Uterus (tissue), 2 donors: ENCODE measurements around the gene RNF126.

ENCODE experiments used
- POLR2A ChIP-seq, 2 donors: fragments of 450-650 bp; IDR thresholded peaks; one replicate each; pipeline ENCODE4 v1.6.1; 2016; ENCODE audit warnings: antibody characterized with exemption in 2 of 2, mild to moderate bottlenecking in 1 of 2, moderate library complexity in 1 of 2
- TF ChIP-seq, protein P1 (sequence below), 4 experiments: fragments of 200-600 bp in 2 of 4; fragments of 450-650 bp in 2 of 4; sonication (generic) in 2 of 4; IDR thresholded peaks; one replicate each; pipeline ENCODE4 v1.5.1; 2016 to 2019; ENCODE audit warnings: antibody characterized with exemption in 4 of 4, mild to moderate bottlenecking in 2 of 4, moderate library complexity in 1 of 4

DNA sequence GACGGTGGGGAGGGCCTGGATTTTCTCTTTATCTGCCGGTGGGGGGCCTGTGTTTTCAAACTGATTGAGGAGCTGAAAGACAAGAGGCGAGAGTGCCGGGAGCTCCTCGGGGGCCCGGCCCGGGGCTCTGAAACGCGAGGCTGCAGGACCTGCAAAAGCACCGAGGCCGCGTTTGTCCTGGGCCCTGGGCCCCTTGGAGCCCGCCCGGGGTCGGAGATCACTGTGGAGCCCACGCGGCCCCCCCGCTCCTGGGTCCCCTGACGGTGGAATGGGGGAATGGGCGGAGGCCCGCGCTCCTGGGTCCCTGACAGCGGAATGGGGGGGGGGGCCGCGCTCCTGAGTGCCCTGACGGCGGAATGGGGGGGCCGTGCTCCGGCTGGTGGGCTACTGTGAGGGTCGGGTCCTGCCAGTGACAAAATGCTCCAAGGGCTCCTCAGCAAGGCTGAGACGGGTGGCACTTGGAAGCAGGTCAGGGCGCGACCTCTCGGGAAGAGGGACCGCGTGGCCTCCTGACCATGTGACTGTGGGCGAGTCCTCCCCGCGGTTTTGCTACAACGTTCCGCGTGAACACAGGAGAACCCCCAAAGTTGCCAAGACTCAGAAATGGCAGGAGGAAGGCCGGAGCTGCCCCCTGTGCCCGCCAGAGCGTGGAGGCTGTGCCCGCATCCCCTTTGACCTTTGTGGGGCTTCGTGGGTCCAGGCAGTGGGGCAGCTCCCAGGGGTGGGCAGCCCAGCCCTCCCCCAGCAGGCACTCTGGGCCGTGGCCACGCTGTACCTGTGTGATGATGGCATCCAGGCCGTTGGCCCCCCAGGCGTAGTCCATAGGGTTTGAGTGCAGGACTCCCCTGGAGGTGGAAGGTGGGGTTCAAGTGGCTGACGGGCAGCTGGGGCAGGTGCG lies 13.9 kb downstream of the RNF126 start:
- TF ChIP-seq, protein P1, sequence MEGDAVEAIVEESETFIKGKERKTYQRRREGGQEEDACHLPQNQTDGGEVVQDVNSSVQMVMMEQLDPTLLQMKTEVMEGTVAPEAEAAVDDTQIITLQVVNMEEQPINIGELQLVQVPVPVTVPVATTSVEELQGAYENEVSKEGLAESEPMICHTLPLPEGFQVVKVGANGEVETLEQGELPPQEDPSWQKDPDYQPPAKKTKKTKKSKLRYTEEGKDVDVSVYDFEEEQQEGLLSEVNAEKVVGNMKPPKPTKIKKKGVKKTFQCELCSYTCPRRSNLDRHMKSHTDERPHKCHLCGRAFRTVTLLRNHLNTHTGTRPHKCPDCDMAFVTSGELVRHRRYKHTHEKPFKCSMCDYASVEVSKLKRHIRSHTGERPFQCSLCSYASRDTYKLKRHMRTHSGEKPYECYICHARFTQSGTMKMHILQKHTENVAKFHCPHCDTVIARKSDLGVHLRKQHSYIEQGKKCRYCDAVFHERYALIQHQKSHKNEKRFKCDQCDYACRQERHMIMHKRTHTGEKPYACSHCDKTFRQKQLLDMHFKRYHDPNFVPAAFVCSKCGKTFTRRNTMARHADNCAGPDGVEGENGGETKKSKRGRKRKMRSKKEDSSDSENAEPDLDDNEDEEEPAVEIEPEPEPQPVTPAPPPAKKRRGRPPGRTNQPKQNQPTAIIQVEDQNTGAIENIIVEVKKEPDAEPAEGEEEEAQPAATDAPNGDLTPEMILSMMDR (IDR thresholded peaks at IDR 0.05): no peak
- no peak for TF ChIP-seq POLR2A (IDR thresholded peaks at IDR 0.05)
